RWPE1 (cell line): ENCODE results near the gene FSHR.

Experiments
- CTCF ChIA-PET: fragments of 350-600 bp; sonication (Branson Sonifier 250); formaldehyde crosslinking; extraction: SDS; loops from one replicate; lab custom pipeline; 2021; lab: Yijun Ruan, JAX
- POLR2A ChIA-PET: fragments of 400-600 bp; formaldehyde crosslinking; extraction: SDS; loops from one replicate; lab custom pipeline; 2020; ENCODE audit warnings: antibody characterized with exemption; ENCODE audit not compliant: low non-redundant PET; lab: Yijun Ruan, JAX
- DNase-seq: peaks from one replicate; pipeline ENCODE4 v3.0.0; 2012; ENCODE audit warnings: low spot score
- H3K27ac ChIP-seq: fragments of 450-650 bp; 2 replicates; pipeline ENCODE4 v1.5.1; 2017
- TF ChIP-seq, protein P1 (sequence below): fragments of 450-650 bp; conservative IDR thresholded peaks from 2 replicates; pipeline ENCODE4 v1.5.1; 2017; ENCODE audit warnings: low read depth, mild to moderate bottlenecking

Gene FSHR

DNA sequence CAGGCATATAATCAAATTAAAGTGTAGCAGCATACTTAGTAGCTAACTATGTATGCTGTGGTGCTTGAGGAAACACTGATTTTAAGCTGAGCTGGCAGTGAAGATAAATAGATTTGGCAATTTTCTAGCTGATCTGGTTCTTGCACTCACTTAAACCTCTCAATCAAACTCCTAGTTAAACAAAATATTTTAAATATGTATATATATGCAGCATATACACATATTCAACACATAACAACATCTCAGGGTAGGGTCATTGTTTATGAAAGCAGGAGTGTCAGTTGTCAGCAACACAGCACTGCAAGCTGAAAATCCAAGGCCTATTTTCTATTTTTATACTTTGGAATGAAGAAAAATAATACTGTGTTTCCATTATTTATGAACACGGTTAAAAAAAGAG is 10.4 kb upstream of the FSHR start:
- ChIA-PET POLR2A (no interaction called here), CTCF (no interaction called here)
- H3K27ac ChIP-seq = no peak overlapping the region
- TF ChIP-seq, protein P1, sequence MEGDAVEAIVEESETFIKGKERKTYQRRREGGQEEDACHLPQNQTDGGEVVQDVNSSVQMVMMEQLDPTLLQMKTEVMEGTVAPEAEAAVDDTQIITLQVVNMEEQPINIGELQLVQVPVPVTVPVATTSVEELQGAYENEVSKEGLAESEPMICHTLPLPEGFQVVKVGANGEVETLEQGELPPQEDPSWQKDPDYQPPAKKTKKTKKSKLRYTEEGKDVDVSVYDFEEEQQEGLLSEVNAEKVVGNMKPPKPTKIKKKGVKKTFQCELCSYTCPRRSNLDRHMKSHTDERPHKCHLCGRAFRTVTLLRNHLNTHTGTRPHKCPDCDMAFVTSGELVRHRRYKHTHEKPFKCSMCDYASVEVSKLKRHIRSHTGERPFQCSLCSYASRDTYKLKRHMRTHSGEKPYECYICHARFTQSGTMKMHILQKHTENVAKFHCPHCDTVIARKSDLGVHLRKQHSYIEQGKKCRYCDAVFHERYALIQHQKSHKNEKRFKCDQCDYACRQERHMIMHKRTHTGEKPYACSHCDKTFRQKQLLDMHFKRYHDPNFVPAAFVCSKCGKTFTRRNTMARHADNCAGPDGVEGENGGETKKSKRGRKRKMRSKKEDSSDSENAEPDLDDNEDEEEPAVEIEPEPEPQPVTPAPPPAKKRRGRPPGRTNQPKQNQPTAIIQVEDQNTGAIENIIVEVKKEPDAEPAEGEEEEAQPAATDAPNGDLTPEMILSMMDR = no peak
- no peak for DNase-seq

DNA sequence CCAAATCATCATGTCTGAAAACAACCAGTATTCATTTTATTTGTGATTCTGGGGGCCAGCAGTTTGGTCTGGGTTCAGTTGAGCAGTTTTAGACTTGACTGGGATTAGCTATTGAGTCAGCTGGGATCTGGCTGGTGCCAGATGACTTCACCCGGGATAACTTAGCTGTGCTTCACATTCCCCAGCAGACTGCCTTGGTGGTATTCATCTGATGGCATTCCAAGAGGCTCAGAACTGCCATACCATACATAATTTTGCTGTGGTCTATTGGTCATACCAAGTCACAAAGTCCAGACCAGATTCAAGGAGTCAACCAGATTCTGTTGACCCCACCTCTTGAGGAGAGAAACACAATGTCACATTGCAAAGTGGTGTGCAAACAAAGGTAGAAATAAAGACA is 7.8 kb upstream of the FSHR start:
- ChIA-PET POLR2A (no interaction called here), CTCF (interaction anchor here (0.7 kb wide), 1 partner anchor 1222 kb away, joined by 3 read pairs; no protein-coding TSS in a partner anchor)
- H3K27ac ChIP-seq = no peak overlapping the region
- DNase-seq = no peak
- TF ChIP-seq, protein P1 = no peak

DNA sequence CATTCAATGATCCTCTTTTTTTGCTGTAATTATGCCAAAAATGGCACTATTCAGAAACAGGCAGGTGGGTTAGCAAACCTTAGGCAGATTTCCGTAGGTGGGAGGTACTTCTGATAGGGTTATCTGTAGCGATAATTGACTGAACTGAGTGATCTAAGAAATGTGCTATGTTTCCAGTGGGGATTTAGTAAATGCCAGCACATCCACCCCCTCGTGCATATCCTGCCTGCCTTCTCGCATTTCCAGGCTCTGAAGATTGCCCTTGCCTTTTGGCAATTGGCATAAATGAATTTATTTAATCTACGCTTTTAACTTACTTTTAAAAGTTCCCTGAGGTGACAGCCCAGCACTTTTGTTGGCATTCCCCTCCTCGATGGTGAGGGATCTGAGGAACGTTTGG is 576 bp upstream of the FSHR start:
- DNase-seq = no peak
- TF ChIP-seq, protein P1 = no peak
- CTCF ChIA-PET = no interaction called here
- no peak overlapping the region for H3K27ac ChIP-seq
- POLR2A ChIA-PET = interaction anchor here (0.6 kb wide), 1 partner anchor 33 kb away, joined by 3 read pairs; no protein-coding TSS in a partner anchor

DNA sequence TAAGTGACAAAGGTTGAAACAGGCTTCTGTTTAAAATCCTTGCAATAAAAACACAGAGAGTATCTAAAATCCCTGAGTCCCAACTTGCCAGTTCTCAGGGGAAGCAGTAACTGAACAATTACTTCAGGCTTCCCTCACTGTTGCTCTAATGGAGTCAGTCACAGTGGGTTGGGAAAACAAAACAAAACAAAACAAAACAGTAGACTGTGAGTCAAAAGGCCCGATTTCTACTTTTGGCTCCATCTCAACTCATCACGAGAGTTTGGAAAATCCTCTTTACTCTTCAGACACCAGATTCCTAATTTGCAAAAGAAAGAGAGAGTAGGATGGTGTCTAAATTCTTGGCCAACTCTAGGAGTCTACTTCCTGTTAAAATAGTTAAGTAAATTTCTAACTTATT is 1.1 kb downstream of the FSHR start:
- ChIA-PET CTCF (no interaction called here), POLR2A (no interaction called here)
- no peak overlapping the region for H3K27ac ChIP-seq
- no peak for DNase-seq
- TF ChIP-seq, protein P1 = no peak

DNA sequence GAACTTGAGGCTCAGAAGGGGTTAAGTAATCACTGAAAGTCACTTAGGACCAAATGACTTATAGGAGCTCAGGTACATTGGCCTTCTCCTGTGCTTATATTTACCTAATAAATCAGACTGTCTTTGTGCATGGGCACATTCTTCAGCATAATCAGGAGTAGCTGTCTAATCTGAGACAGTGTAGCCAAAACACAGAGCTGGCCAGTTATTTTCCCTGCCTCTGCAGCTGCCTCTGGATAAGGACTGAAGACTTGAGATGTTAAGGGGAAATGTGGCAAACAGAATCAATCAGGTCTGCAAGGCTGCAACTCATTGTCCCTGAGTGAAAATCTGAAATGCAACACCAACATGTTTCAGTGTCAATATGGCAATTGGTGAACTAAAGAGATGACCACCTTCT is 1.5 kb downstream of the FSHR start:
- TF ChIP-seq, protein P1 = no peak
- H3K27ac ChIP-seq = no peak overlapping the region
- no peak for DNase-seq
- ChIA-PET CTCF (no interaction called here), POLR2A (no interaction called here)

DNA sequence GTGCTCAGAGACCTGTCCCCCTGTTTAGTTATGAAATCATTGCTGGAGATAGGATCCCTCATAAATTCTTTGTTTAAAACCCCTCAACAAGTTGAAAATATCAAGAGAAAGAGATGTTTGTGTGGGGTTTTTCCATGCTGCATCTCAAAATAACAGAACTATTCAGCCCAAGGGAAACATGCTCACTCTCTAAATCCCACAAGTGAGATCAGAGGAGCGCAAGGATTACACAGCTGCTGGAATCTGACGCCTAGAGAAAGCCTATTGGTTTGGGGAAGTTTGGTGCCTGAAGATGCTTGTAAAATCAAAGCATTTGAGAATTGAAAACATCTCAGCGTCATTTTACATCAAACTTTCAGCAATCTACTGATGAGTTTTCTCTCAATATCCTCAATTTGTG is 7.9 kb downstream of the FSHR start:
- H3K27ac ChIP-seq = no peak overlapping the region
- CTCF ChIA-PET = no interaction called here
- POLR2A ChIA-PET = no interaction called here
- TF ChIP-seq, protein P1 = no peak
- DNase-seq = no peak

DNA sequence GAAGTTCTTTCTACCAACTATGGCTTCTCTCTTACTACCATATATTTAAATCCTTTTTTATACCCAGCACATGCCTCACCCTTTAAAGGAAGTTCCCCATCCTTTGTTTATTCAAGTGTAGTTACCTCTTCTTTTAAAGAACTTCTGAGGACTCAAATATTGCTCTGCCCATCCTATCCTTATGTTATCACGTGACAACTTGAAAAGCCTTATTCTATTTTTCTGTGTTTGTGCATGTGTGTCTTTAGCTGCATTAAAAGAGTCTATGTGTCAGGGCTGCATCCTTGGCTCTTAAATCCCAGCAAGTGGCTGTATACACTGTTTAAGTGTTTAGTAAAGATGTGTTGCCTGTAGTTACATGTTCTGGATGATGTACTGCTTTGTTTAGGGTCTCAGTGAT is 22.5 kb downstream of the FSHR start:
- ChIA-PET CTCF (no interaction called here), POLR2A (no interaction called here)
- no peak for DNase-seq
- TF ChIP-seq, protein P1 = no peak
- no peak overlapping the region for H3K27ac ChIP-seq
